ENCODE data around the gene NTM.

Gene NTM

GRCh38 chr11:132050577-132051165 lies 680.3 kb downstream of the NTM start:
- no peak overlapping the region for H3K27ac ChIP-seq (replicated peaks)
- no peak overlapping the region for H3K4me3 ChIP-seq (replicated peaks; ENCODE audit: insufficient read depth, low read length)
- DNase-seq (ENCODE audit: low read depth in 1 of 2, low spot score in 1 of 2), result no peak
- no peaks in the 10 kb centered on the region for H3K27me3 ChIP-seq (ENCODE audit: insufficient read depth, poor library complexity, severe bottlenecking)
- TF ChIP-seq REST (IDR thresholded peaks at IDR 0.05; ENCODE audit: insufficient replicate concordance, low read depth) (no peak), SPI1 (IDR thresholded peaks at IDR 0.05; ENCODE audit: borderline replicate concordance, low read depth) (no peak), CTCF (IDR thresholded peaks at IDR 0.05; ENCODE audit: insufficient read depth, low read length) (no peak), GABPA (IDR thresholded peaks at IDR 0.05; ENCODE audit: low read depth) (no peak), POLR2AphosphoS5 (IDR thresholded peaks at IDR 0.05; ENCODE audit: low read depth) (no peak)

GRCh38 chr11:132051704-132052103 lies 681.3 kb downstream of the NTM start:
- no peak for TF ChIP-seq POLR2AphosphoS5 (IDR thresholded peaks at IDR 0.05; ENCODE audit: low read depth)
- no peak for TF ChIP-seq REST (IDR thresholded peaks at IDR 0.05; ENCODE audit: insufficient replicate concordance, low read depth)
- no peak for TF ChIP-seq SPI1 (IDR thresholded peaks at IDR 0.05; ENCODE audit: borderline replicate concordance, low read depth)
- TF ChIP-seq CTCF (IDR thresholded peaks at IDR 0.05; ENCODE audit: insufficient read depth, low read length), result no peak
- H3K27ac ChIP-seq (replicated peaks), result no peak overlapping the region
- H3K4me3 ChIP-seq (replicated peaks; ENCODE audit: insufficient read depth, low read length), result no peak overlapping the region
- no peak for DNase-seq (ENCODE audit: low read depth in 1 of 2, low spot score in 1 of 2)
- no peaks in the 10 kb centered on the region for H3K27me3 ChIP-seq (ENCODE audit: insufficient read depth, poor library complexity, severe bottlenecking)

- H3K4me3 ChIP-seq (replicated peaks; ENCODE audit: insufficient read depth, low read length), result no peak overlapping the region
- no peak for DNase-seq (ENCODE audit: low read depth in 1 of 2, low spot score in 1 of 2)
- H3K27me3 ChIP-seq (ENCODE audit: insufficient read depth, poor library complexity, severe bottlenecking), result no peaks in the 10 kb centered on the region
- H3K27ac ChIP-seq (replicated peaks), result no peak overlapping the region
- TF ChIP-seq POLR2AphosphoS5 (IDR thresholded peaks at IDR 0.05; ENCODE audit: low read depth) (no peak), CTCF (IDR thresholded peaks at IDR 0.05; ENCODE audit: insufficient read depth, low read length) (no peak), REST (IDR thresholded peaks at IDR 0.05; ENCODE audit: insufficient replicate concordance, low read depth) (no peak), SPI1 (IDR thresholded peaks at IDR 0.05; ENCODE audit: borderline replicate concordance, low read depth) (no peak), GABPA (IDR thresholded peaks at IDR 0.05; ENCODE audit: low read depth) (no peak)
Measured at GRCh38 chr11:132052342-132052741, 681.9 kb downstream of the NTM start.
